HepG2 (cell line): ENCODE results near the gene INSYN2B.

ENCODE experiments used
- CSRNP1 ChIP-seq: sonication (generic); formaldehyde crosslinking; IDR thresholded peaks from 2 replicates; pipeline ENCODE4 v1.8.1; 2023; ENCODE audit warnings: mild to moderate bottlenecking, missing genetic modification reagents
- CTCF ChIP-seq: sonication (generic); formaldehyde crosslinking; IDR thresholded peaks from 2 replicates; pipeline ENCODE4 v1.5.0; 2020; ENCODE audit warnings: mild to moderate bottlenecking, missing genetic modification reagents, moderate library complexity
- MAZ ChIP-seq, 2 experiments: sonication (generic) in 1 of 2; formaldehyde crosslinking in 1 of 2; IDR thresholded peaks; 2 replicates each; pipeline versions ENCODE4 v1.5.0 to v1.6.1; 2012 to 2020; ENCODE audit warnings: low read depth in 2 of 2, mild to moderate bottlenecking in 2 of 2, borderline replicate concordance in 1 of 2, improper control_type of control experiment in 1 of 2, low read length in 1 of 2, missing genetic modification reagents in 1 of 2, moderate library complexity in 1 of 2
- RBAK ChIP-seq: sonication (generic); formaldehyde crosslinking; IDR thresholded peaks from 2 replicates; pipeline ENCODE4 v1.5.1; 2020; ENCODE audit warnings: mild to moderate bottlenecking, missing genetic modification reagents
- RBM39 ChIP-seq: fragments of 200-400 bp; formaldehyde crosslinking; IDR thresholded peaks from one replicate; pipeline ENCODE4 v1.6.1; 2018; ENCODE audit warnings: antibody characterized with exemption, mild to moderate bottlenecking, low read depth, low read length; ENCODE audit not compliant: poor library complexity, severe bottlenecking
- ZFY ChIP-seq: sonication (generic); formaldehyde crosslinking; IDR thresholded peaks from 2 replicates; pipeline ENCODE4 v1.4.0; 2020; ENCODE audit warnings: missing genetic modification reagents
- ZKSCAN1 ChIP-seq: fragments of 150-350 bp; IDR thresholded peaks from 2 replicates; pipeline ENCODE4 v1.6.1; 2014; ENCODE audit warnings: low read length

DNA sequence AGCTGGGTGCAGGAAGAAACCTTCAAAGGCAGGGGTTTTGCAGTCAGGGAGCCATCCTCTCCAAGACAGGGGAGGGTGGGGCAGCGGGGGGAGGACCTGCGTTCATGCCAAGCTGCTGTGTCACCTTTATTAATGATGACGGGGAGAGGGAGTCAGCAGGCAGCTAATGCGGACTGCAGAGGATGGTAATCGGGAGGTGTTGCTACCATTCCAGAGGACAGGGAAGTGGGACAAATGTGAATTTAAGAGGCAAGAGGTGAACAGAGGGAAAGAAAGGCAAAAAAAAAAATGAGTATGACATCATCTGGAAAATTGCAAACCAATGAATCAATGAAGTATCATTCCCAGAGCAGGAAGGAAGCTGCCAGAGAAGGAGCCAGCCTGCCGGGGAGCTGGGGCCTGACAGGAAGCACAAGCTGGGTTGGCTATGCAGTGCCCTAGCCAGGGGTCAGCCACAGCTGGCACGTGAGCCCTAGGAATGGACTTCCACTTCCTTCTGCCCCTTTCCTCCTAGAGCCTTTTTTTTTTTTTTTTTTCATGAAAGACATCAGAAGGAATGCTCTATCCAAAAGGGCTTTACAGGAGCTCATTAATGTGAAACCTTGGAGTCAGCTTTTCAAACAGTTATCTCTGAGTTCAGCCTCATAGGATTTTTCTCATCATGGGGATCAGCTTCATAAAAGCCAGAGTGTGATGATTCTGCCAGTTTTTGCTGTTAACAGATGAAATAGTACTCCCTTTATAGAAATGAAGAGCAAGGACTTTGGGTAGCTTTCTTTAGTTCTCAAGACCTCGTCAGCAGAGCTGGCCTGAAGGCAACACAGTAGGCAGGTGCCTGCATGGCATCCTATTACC lies 9.2 kb downstream of the INSYN2B start:
- TF ChIP-seq ZFY (no peak), CSRNP1 (CRISPR knock-in tag) (no peak), CTCF (CRISPR knock-in tag) (no peak), RBM39 (no peak), MAZ (IDR thresholded peaks at IDR 0.05; ENCODE audit: borderline replicate concordance, low read depth, low read length) (no peak), MAZ (CRISPR knock-in tag; IDR thresholded peaks at IDR 0.05; ENCODE audit: low read depth) (no peak), RBAK (CRISPR knock-in tag) (no peak), ZKSCAN1 (no peak)
